ENCODE results near the gene HUNK. TPM values are rescaled to one million over a fixed set of nuclear protein-coding genes. Genes with fewer than 3 reads are reported as not detected.

Gene HUNK
- total and polyA plus RNA-seq, 2 experiments from 2014 or later: 1.6 to 5.1 TPM

DNA sequence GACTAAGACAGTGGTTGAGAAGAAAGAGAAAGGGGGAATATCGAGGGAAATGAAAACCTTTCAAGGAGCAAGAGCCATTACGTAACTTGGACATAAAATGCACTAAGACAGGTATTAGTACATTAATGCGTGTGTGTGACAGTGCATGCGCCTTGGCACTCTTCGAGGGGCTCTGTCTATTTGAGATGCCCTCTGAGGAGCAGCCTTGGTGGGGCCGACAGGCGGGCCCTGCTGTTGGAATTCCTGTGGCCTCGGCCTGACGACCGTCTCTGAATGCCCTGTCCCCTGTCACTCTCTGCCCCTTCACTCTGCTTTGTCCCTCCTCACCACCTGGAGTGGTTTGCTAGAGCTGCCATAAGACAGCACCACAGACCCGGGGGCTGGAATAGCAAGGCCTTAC is 12.3 kb downstream of the HUNK start (continued):
- TF ChIP-seq, protein P1, sequence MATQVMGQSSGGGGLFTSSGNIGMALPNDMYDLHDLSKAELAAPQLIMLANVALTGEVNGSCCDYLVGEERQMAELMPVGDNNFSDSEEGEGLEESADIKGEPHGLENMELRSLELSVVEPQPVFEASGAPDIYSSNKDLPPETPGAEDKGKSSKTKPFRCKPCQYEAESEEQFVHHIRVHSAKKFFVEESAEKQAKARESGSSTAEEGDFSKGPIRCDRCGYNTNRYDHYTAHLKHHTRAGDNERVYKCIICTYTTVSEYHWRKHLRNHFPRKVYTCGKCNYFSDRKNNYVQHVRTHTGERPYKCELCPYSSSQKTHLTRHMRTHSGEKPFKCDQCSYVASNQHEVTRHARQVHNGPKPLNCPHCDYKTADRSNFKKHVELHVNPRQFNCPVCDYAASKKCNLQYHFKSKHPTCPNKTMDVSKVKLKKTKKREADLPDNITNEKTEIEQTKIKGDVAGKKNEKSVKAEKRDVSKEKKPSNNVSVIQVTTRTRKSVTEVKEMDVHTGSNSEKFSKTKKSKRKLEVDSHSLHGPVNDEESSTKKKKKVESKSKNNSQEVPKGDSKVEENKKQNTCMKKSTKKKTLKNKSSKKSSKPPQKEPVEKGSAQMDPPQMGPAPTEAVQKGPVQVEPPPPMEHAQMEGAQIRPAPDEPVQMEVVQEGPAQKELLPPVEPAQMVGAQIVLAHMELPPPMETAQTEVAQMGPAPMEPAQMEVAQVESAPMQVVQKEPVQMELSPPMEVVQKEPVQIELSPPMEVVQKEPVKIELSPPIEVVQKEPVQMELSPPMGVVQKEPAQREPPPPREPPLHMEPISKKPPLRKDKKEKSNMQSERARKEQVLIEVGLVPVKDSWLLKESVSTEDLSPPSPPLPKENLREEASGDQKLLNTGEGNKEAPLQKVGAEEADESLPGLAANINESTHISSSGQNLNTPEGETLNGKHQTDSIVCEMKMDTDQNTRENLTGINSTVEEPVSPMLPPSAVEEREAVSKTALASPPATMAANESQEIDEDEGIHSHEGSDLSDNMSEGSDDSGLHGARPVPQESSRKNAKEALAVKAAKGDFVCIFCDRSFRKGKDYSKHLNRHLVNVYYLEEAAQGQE (IDR thresholded peaks at IDR 0.05; ENCODE audit: unreplicated experiment): no peak
- TF ChIP-seq POLR2AphosphoS5 (IDR thresholded peaks at IDR 0.05; ENCODE audit: low read depth): no peak
- no peak for TF ChIP-seq NANOG (IDR thresholded peaks at IDR 0.05; ENCODE audit: borderline replicate concordance)
- TF ChIP-seq ZNF114 (CRISPR knock-in tag; IDR thresholded peaks at IDR 0.05): no peak
- TF ChIP-seq STAT1 (IDR thresholded peaks at IDR 0.05; ENCODE audit: unreplicated experiment): no peak
- no peak for TF ChIP-seq EZH2 (IDR thresholded peaks at IDR 0.05; ENCODE audit: low read depth, unreplicated experiment)
- TF ChIP-seq EZH2phosphoT487 (IDR thresholded peaks at IDR 0.05; ENCODE audit: unreplicated experiment): no peak
- TF ChIP-seq CREB1 (CRISPR knock-in tag; IDR thresholded peaks at IDR 0.05; ENCODE audit: low read depth): no peak
- TF ChIP-seq ZNF331 (CRISPR knock-in tag; IDR thresholded peaks at IDR 0.05; ENCODE audit: low read depth): no peak
- TF ChIP-seq, protein P2, sequence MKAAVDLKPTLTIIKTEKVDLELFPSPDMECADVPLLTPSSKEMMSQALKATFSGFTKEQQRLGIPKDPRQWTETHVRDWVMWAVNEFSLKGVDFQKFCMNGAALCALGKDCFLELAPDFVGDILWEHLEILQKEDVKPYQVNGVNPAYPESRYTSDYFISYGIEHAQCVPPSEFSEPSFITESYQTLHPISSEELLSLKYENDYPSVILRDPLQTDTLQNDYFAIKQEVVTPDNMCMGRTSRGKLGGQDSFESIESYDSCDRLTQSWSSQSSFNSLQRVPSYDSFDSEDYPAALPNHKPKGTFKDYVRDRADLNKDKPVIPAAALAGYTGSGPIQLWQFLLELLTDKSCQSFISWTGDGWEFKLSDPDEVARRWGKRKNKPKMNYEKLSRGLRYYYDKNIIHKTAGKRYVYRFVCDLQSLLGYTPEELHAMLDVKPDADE (IDR thresholded peaks at IDR 0.05): no peak
- no peak for TF ChIP-seq JUNB (IDR thresholded peaks at IDR 0.05; ENCODE audit: unreplicated experiment)
- TF ChIP-seq, protein P3, sequence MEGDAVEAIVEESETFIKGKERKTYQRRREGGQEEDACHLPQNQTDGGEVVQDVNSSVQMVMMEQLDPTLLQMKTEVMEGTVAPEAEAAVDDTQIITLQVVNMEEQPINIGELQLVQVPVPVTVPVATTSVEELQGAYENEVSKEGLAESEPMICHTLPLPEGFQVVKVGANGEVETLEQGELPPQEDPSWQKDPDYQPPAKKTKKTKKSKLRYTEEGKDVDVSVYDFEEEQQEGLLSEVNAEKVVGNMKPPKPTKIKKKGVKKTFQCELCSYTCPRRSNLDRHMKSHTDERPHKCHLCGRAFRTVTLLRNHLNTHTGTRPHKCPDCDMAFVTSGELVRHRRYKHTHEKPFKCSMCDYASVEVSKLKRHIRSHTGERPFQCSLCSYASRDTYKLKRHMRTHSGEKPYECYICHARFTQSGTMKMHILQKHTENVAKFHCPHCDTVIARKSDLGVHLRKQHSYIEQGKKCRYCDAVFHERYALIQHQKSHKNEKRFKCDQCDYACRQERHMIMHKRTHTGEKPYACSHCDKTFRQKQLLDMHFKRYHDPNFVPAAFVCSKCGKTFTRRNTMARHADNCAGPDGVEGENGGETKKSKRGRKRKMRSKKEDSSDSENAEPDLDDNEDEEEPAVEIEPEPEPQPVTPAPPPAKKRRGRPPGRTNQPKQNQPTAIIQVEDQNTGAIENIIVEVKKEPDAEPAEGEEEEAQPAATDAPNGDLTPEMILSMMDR (conservative IDR thresholded peaks at IDR 0.05; ENCODE audit: low read depth in 2 of 2): no peak

DNA sequence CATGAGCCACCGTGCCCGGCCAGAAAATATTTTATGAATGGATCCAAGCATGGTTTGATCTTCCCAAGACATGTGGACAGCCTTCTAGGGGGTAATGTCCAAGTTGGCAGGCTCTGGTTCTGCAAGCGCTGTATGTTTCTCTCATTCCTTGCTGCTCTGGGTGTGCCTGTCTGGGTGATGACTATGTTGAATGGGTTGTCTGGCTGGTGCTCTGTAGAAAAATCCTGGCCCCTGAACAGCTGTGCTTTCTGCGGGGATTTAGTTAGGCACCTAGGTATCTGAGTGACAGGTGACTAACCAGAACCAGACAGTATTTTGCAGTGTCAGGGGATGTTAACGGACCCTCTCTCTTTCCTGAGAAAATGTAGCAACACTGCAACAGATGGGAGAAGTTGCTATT is 14.1 kb downstream of the HUNK start:
- no peak overlapping the region for H3K4me3 Mint-ChIP-seq
- Histone ChIP-seq H2AFZ (no peak overlapping the region), H3K27me3 (ENCODE audit: insufficient read depth) (no peaks in the 10 kb centered on the region), H3K4me1 (ENCODE audit: insufficient read depth) (peaks cover 15% of the 10 kb centered on the region; the same call in 1 of the 2 replicates), H3F3A (replicated peaks; ENCODE audit: low read depth) (no peaks in the 10 kb centered on the region), H3K9me2 (ENCODE audit: insufficient read depth) (0 out of 2 replicates have a peak, but pooled peaks cover 2% of the 10 kb centered on the region), H3K36me3 (ENCODE audit: insufficient read depth) (no peaks in the 10 kb centered on the region), H3K4me3 (no peak overlapping the region), H3K27ac (ENCODE audit: low read depth) (no peak overlapping the region), H4K20me1 (replicated peaks; ENCODE audit: insufficient read depth) (no peaks in the 10 kb centered on the region), H3K79me2 (replicated peaks; ENCODE audit: insufficient read depth) (peaks cover 52% of the 10 kb centered on the region), H3K4me2 (no peak overlapping the region)
- H3K27ac Mint-ChIP-seq: no peak overlapping the region
- no peaks in the 10 kb centered on the region; the same call in 2 of the 3 replicates for H3K36me3 Mint-ChIP-seq (ENCODE audit: low read depth)
- H3K27me3 Mint-ChIP-seq (ENCODE audit: insufficient read depth, low read depth, poor library complexity): peaks cover 3% of the 10 kb centered on the region
- DNase-seq (ENCODE audit: low spot score) (no peak), ATAC-seq (no peak)
- peaks cover 16% of the 10 kb centered on the region; the same call in 2 of the 3 replicates for H3K4me1 Mint-ChIP-seq
- TF ChIP-seq, protein P1 (IDR thresholded peaks at IDR 0.05; ENCODE audit: unreplicated experiment): no peak
- TF ChIP-seq, protein P3 (conservative IDR thresholded peaks at IDR 0.05; ENCODE audit: low read depth in 2 of 2): no peak
- TF ChIP-seq EZH2 (IDR thresholded peaks at IDR 0.05; ENCODE audit: low read depth, unreplicated experiment): no peak
- TF ChIP-seq EZH2phosphoT487 (IDR thresholded peaks at IDR 0.05; ENCODE audit: unreplicated experiment): no peak
- no peak for TF ChIP-seq STAT1 (IDR thresholded peaks at IDR 0.05; ENCODE audit: unreplicated experiment)
- no peak for TF ChIP-seq ZNF331 (CRISPR knock-in tag; IDR thresholded peaks at IDR 0.05; ENCODE audit: low read depth)
- no peak for TF ChIP-seq ZNF114 (CRISPR knock-in tag; IDR thresholded peaks at IDR 0.05)
- H3K9me3 Mint-ChIP-seq: no peaks in the 10 kb centered on the region
